Neural progenitor cell (in vitro differentiated cells): Measurements from ENCODE around the gene NF1. TPM values are rescaled to one million over a fixed set of nuclear protein-coding genes. Genes with fewer than 3 reads are reported as not detected.
"Not testable (repeated sequence)": the region's sequence is repeated elsewhere in the genome, so short reads cannot be mapped to it uniquely, and the experiment has no call there.

Experiments used
- DNase-seq: peaks from one replicate; pipeline ENCODE4 v3.0.0-alpha.2; 2016; ENCODE audit warnings: low spot score
- H2AFZ ChIP-seq: fragments of 200-600 bp; sonication (generic); replicated peaks from 2 replicates; pipeline ENCODE4 v1.6.1; 2016; ENCODE audit warnings: antibody characterized with exemption
- H3F3A ChIP-seq: fragments of 200-600 bp; sonication (generic); 2 replicates; pipeline ENCODE4 v1.6.1; 2016; ENCODE audit warnings: antibody characterized with exemption, low read depth
- H3K27ac ChIP-seq: fragments of 200-600 bp; sonication (generic); 2 replicates; pipeline ENCODE4 v1.5.1; 2016; ENCODE audit warnings: mild to moderate bottlenecking
- H3K27me3 ChIP-seq: fragments of 200-600 bp; sonication (generic); 2 replicates; pipeline ENCODE4 v1.6.1; 2016; ENCODE audit warnings: mild to moderate bottlenecking, moderate library complexity
- H3K36me3 ChIP-seq: fragments of 200-600 bp; sonication (generic); 2 replicates; pipeline ENCODE4 v1.5.1; 2016
- H3K4me1 ChIP-seq: fragments of 200-600 bp; sonication (generic); 2 replicates; pipeline ENCODE4 v1.6.1; 2016; ENCODE audit warnings: mixed run types
- H3K4me2 ChIP-seq: fragments of 200-600 bp; sonication (generic); 2 replicates; pipeline ENCODE4 v1.6.1; 2016
- H3K4me3 ChIP-seq: fragments of 200-600 bp; sonication (generic); 2 replicates; pipeline ENCODE4 v1.5.1; 2016
- H3K79me2 ChIP-seq: fragments of 200-600 bp; sonication (generic); 2 replicates; pipeline ENCODE4 v1.6.1; 2016; ENCODE audit warnings: low read depth
- H3K9ac ChIP-seq: fragments of 200-600 bp; sonication (generic); 2 replicates; pipeline ENCODE4 v1.6.1; 2016
- H3K9me3 ChIP-seq: fragments of 200-600 bp; sonication (generic); 2 replicates; pipeline ENCODE4 v1.5.1; 2016; ENCODE audit warnings: low read depth
- H4K20me1 ChIP-seq: fragments of 200-600 bp; sonication (generic); 2 replicates; pipeline ENCODE4 v1.6.1; 2016; ENCODE audit warnings: low read depth
- H3K27ac Mint-ChIP-seq: 3 replicates; pipeline ENCODE4 v1.8.0; 2021; ENCODE audit warnings: mixed read lengths
- H3K27me3 Mint-ChIP-seq: 2 replicates; pipeline ENCODE4 v1.8.0; 2022; ENCODE audit warnings: low read depth, mild to moderate bottlenecking, inconsistent platforms, moderate library complexity, mixed read lengths; ENCODE audit not compliant: insufficient read depth
- H3K36me3 Mint-ChIP-seq: 3 replicates; pipeline ENCODE4 v1.8.0; 2021; ENCODE audit warnings: mixed read lengths
- H3K4me1 Mint-ChIP-seq: 3 replicates; pipeline ENCODE4 v1.8.0; 2021; ENCODE audit warnings: mixed read lengths
- H3K4me3 Mint-ChIP-seq: 3 replicates; pipeline ENCODE4 v1.8.0; 2021; ENCODE audit warnings: mild to moderate bottlenecking, moderate library complexity, mixed read lengths
- H3K9me3 Mint-ChIP-seq: 3 replicates; pipeline ENCODE4 v1.8.0; 2020; ENCODE audit warnings: mixed read lengths
- CTCF ChIP-seq: fragments of 200-600 bp; sonication (generic); IDR thresholded peaks from 2 replicates; pipeline ENCODE4 v1.5.1; 2017; ENCODE audit warnings: antibody characterized with exemption, mild to moderate bottlenecking
- EZH2 ChIP-seq: fragments of 200-600 bp; sonication (generic); IDR thresholded peaks from 2 replicates; pipeline ENCODE4 v1.6.1; 2017; ENCODE audit warnings: antibody characterized with exemption, mild to moderate bottlenecking, moderate library complexity
- EZH2phosphoT487 ChIP-seq: fragments of 200-600 bp; sonication (generic); IDR thresholded peaks from 2 replicates; pipeline ENCODE4 v1.6.1; 2017; ENCODE audit warnings: antibody characterized with exemption
- total RNA-seq: library from RNA; depleted of rRNA; stranded (reverse); fragments of >200 nt; gene quantifications from 2 replicates; pipeline ENCODE4 v1.2.3, GENCODE V29; 2015; ENCODE audit warnings: low replicate concordance

NF1 gene
- total RNA-seq, 1 donor from 2014 or later: 54.8 TPM

- TF ChIP-seq EZH2: no peak
- no peak for TF ChIP-seq EZH2phosphoT487
- TF ChIP-seq CTCF: no peak
- Histone ChIP-seq H3K4me3 (no peak overlapping the region), H3K36me3 (no peaks in the 10 kb centered on the region), H3F3A (peaks cover 5% of the 10 kb centered on the region), H3K4me1 (peaks cover 7% of the 10 kb centered on the region), H3K27me3 (no peaks in the 10 kb centered on the region), H3K9ac (no peak overlapping the region), H4K20me1 (no peaks in the 10 kb centered on the region), H3K9me3 (no peaks in the 10 kb centered on the region), H3K4me2 (no peak overlapping the region), H2AFZ (no peak overlapping the region), H3K79me2 (no peaks in the 10 kb centered on the region), H3K27ac (no peak overlapping the region)
- H3K36me3 Mint-ChIP-seq: no peaks in the 10 kb centered on the region
- H3K27ac Mint-ChIP-seq: no peak overlapping the region
- H3K4me1 Mint-ChIP-seq: peaks cover 6% of the 10 kb centered on the region
- H3K27me3 Mint-ChIP-seq: peaks cover 4% of the 10 kb centered on the region
- H3K4me3 Mint-ChIP-seq: no peak overlapping the region
- DNase-seq: no peak
- H3K9me3 Mint-ChIP-seq: no peaks in the 10 kb centered on the region
Measured at GRCh38 chr17:31079731-31080130, 15.0 kb upstream of the NF1 start.

- Histone ChIP-seq H3K4me3 (no peak overlapping the region), H4K20me1 (no peaks in the 10 kb centered on the region), H2AFZ (no peak overlapping the region), H3K79me2 (no peaks in the 10 kb centered on the region), H3K36me3 (no peaks in the 10 kb centered on the region), H3K9ac (no peak overlapping the region), H3K27ac (no peak overlapping the region), H3K4me2 (no peak overlapping the region), H3F3A (no peaks in the 10 kb centered on the region), H3K27me3 (no peaks in the 10 kb centered on the region), H3K9me3 (no peaks in the 10 kb centered on the region), H3K4me1 (peaks cover 6% of the 10 kb centered on the region)
- Mint-ChIP-seq H3K27me3 (peaks cover 4% of the 10 kb centered on the region), H3K36me3 (no peaks in the 10 kb centered on the region), H3K4me3 (no peak overlapping the region), H3K4me1 (peaks cover 3% of the 10 kb centered on the region), H3K9me3 (no peaks in the 10 kb centered on the region), H3K27ac (no peak overlapping the region)
- TF ChIP-seq EZH2: no peak
- no peak for TF ChIP-seq CTCF
- no peak for TF ChIP-seq EZH2phosphoT487
- DNase-seq: no peak
Measured at GRCh38 chr17:31085563-31085962, 9.2 kb upstream of the NF1 start.

GRCh38 chr17:31089471-31089870, 5.3 kb upstream of the NF1 start:
- Mint-ChIP-seq H3K9me3 (no peaks in the 10 kb centered on the region), H3K27me3 (peaks cover 4% of the 10 kb centered on the region), H3K4me3 (no peak overlapping the region), H3K36me3 (no peaks in the 10 kb centered on the region), H3K27ac (no peak overlapping the region), H3K4me1 (peaks cover 6% of the 10 kb centered on the region)
- no peak overlapping the region for H3K4me2 ChIP-seq
- no peaks in the 10 kb centered on the region for H4K20me1 ChIP-seq
- H3K4me3 ChIP-seq: no peak overlapping the region
- H3K79me2 ChIP-seq: no peaks in the 10 kb centered on the region
- no peak overlapping the region for H2AFZ ChIP-seq
- TF ChIP-seq CTCF (no peak), EZH2 (no peak), EZH2phosphoT487 (no peak)
- peaks cover 13% of the 10 kb centered on the region for H3F3A ChIP-seq
- no peaks in the 10 kb centered on the region for H3K27me3 ChIP-seq
- no peaks in the 10 kb centered on the region for H3K9me3 ChIP-seq
- DNase-seq: no peak
- H3K27ac ChIP-seq: no peak overlapping the region
- peaks cover 10% of the 10 kb centered on the region for H3K4me1 ChIP-seq
- no peaks in the 10 kb centered on the region for H3K36me3 ChIP-seq
- H3K9ac ChIP-seq: no peak overlapping the region

- H2AFZ ChIP-seq, H3K27me3 Mint-ChIP-seq, H3K4me1 Mint-ChIP-seq, H3K36me3 ChIP-seq, H3K27me3 ChIP-seq, H3K27ac ChIP-seq, H3K9ac ChIP-seq, H3K79me2 ChIP-seq, H3K4me3 ChIP-seq, H3K4me3 Mint-ChIP-seq, H3K36me3 Mint-ChIP-seq, H4K20me1 ChIP-seq, H3K9me3 ChIP-seq, H3K9me3 Mint-ChIP-seq, DNase-seq, H3K27ac Mint-ChIP-seq, H3K4me2 ChIP-seq: not testable (repeated sequence)
- Histone ChIP-seq H3F3A (peaks cover 19% of the 10 kb centered on the region), H3K4me1 (peaks cover 10% of the 10 kb centered on the region)
Measured at GRCh38 chr17:31090650-31091049, 4.1 kb upstream of the NF1 start.
